PC-9 (cell line): ENCODE results near the gene NUP85. TPM values are rescaled to one million over a fixed set of nuclear protein-coding genes. Genes with fewer than 3 reads are reported as not detected.

ENCODE experiments used
- BruUV-seq: library from RNA; stranded (reverse); fragments of 400-500 nt; replicated peaks from 2 replicates; lab custom pipeline; 2021; lab: Mats Ljungman, UMichigan
- CTCF ChIA-PET: fragments of 300-600 bp; sonication (Branson Sonifier 250); formaldehyde crosslinking; loops from one replicate; lab custom pipeline; 2022; ENCODE audit warnings: antibody characterized with exemption; lab: Charles Lee
- POLR2A ChIA-PET: fragments of 300-600 bp; sonication (Branson Sonifier 250); formaldehyde crosslinking; loops from one replicate; lab custom pipeline; 2022; ENCODE audit warnings: antibody characterized with exemption; ENCODE audit not compliant: unreplicated experiment; lab: Charles Lee
- DNase-seq, 2 experiments: peaks; one replicate each; pipeline versions ENCODE4 v3.0.0 to v3.0.0-alpha.2; 2015 to 2022; ENCODE audit warnings: mixed read lengths in 1 of 2
- H2AFZ ChIP-seq: fragments of 200-600 bp; sonication (generic); 2 replicates; pipeline ENCODE4 v1.8.1; 2017; ENCODE audit warnings: antibody characterized with exemption
- H3F3A ChIP-seq: fragments of 200-600 bp; sonication (generic); 2 replicates; pipeline ENCODE4 v1.8.1; 2017; ENCODE audit warnings: antibody characterized with exemption, mild to moderate bottlenecking, low read depth; ENCODE audit not compliant: insufficient read depth
- H3K27ac ChIP-seq: fragments of 200-600 bp; sonication (generic); 2 replicates; pipeline ENCODE4 v1.6.1; 2016; ENCODE audit warnings: mixed run types
- H3K27me3 ChIP-seq: fragments of 200-600 bp; sonication (generic); 2 replicates; pipeline ENCODE4 v1.6.1; 2016; ENCODE audit warnings: low read depth, mixed run types; ENCODE audit not compliant: insufficient read depth
- H3K36me3 ChIP-seq: fragments of 200-600 bp; sonication (generic); 2 replicates; pipeline ENCODE4 v1.6.1; 2016; ENCODE audit warnings: low read depth, mixed run types
- H3K4me1 ChIP-seq: fragments of 200-600 bp; sonication (generic); replicated peaks from 2 replicates; pipeline ENCODE4 v1.6.1; 2016; ENCODE audit warnings: mixed run types; ENCODE audit not compliant: insufficient read depth
- H3K4me2 ChIP-seq: fragments of 200-600 bp; sonication (generic); 2 replicates; pipeline ENCODE4 v1.6.1; 2017; ENCODE audit warnings: mixed run types
- H3K4me3 ChIP-seq: fragments of 200-600 bp; sonication (generic); 2 replicates; pipeline ENCODE4 v1.6.1; 2016; ENCODE audit warnings: mixed run types
- H3K79me2 ChIP-seq: fragments of 200-600 bp; sonication (generic); 2 replicates; pipeline ENCODE4 v1.6.1; 2017; ENCODE audit warnings: low read depth, mixed run types
- H3K9me2 ChIP-seq: fragments of 200-600 bp; sonication (generic); 2 replicates; pipeline ENCODE4 v1.8.1; 2017; ENCODE audit warnings: mild to moderate bottlenecking; ENCODE audit not compliant: insufficient read depth
- H3K9me3 ChIP-seq: fragments of 200-600 bp; sonication (generic); 2 replicates; pipeline ENCODE4 v1.8.1; 2016; ENCODE audit warnings: low read depth; ENCODE audit not compliant: insufficient read depth
- H4K20me1 ChIP-seq: fragments of 200-600 bp; sonication (generic); 2 replicates; pipeline ENCODE4 v1.8.1; 2017; ENCODE audit not compliant: insufficient read depth
- CTCF ChIP-seq: fragments of 200-600 bp; sonication (generic); conservative IDR thresholded peaks from 2 replicates; pipeline ENCODE4 v1.6.1; 2017; ENCODE audit warnings: mixed run types, antibody characterized with exemption, mild to moderate bottlenecking, moderate library complexity
- EZH2 ChIP-seq: fragments of 200-600 bp; sonication (generic); IDR thresholded peaks from 2 replicates; pipeline ENCODE4 v1.8.0; 2017; ENCODE audit warnings: antibody characterized with exemption, low read depth
- intact Hi-C: fragments of 100-400 bp; cut with micrococcal nuclease; formaldehyde crosslinking; loops from one replicate; pipeline ENCODE4 v1.10.0; 2022; ENCODE audit not compliant: unreplicated experiment
- total RNA-seq: library from RNA; stranded (reverse); gene quantifications from 2 replicates; pipeline ENCODE4 v1.2.3, GENCODE V29; 2021

NUP85 gene
- total RNA-seq, 1 experiment from 2014 or later, result 73.1 TPM

- POLR2A ChIA-PET, result interaction anchor here (0.7 kb wide), 2 partner anchors 25 to 66 kb away, joined by 6 to 8 read pairs; no protein-coding TSS in a partner anchor
- Histone ChIP-seq H3K79me2 (peaks cover 59% of the 10 kb centered on the region), H3K27me3 (no peaks in the 10 kb centered on the region), H3K27ac (peak overlapping the region; percentile 87), H3F3A (peaks cover 35% of the 10 kb centered on the region), H3K4me1 (peaks cover 16% of the 10 kb centered on the region), H3K36me3 (peaks cover 12% of the 10 kb centered on the region), H3K4me3 (peak overlapping the region; percentile 84), H3K9me3 (no peaks in the 10 kb centered on the region), H2AFZ (peak overlapping the region; percentile 9; the same call in 1 of the 2 replicates), H3K9me2 (no peaks in the 10 kb centered on the region), H4K20me1 (peaks cover 32% of the 10 kb centered on the region), H3K4me2 (peak overlapping the region; percentile 87)
- BruUV-seq, result TSS peak; percentile 42
- CTCF ChIA-PET, result interaction anchor here (0.7 kb wide), 2 partner anchors 20 to 602 kb away, joined by 5 read pairs; no protein-coding TSS in a partner anchor
- DNase-seq, result peak in 1 of 2 experiments; percentile 11
- intact Hi-C loops, result no loop called here
- TF ChIP-seq EZH2 (no peak), CTCF (no peak)
Measured at GRCh38 chr17:75181608-75182318, 23.7 kb upstream of the NUP85 start.

DNA sequence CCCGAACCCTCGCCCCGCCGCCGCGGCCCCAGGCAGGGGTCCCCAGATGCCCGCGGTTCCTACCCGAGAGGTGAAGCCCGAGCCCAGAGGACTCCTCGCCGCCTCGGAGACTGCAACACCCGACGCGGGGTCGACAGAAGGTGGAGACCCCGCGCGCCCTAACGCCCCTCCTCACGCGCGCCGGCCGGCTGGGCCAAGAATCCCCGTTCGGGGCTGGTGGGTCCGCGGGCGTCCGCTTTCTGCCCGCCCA is 23.2 kb upstream of the NUP85 start:
- H3K9me2 ChIP-seq, result no peaks in the 10 kb centered on the region
- H3K27me3 ChIP-seq, result no peaks in the 10 kb centered on the region
- H3K27ac ChIP-seq, result peak overlapping the region; percentile 87
- H3K9me3 ChIP-seq, result no peaks in the 10 kb centered on the region
- H3K4me3 ChIP-seq, result peak overlapping the region; percentile 84
- CTCF ChIA-PET, result no interaction called here
- TF ChIP-seq CTCF, result 0 out of 2 replicates have a peak, but pooled peaks have one; percentile 20
- TF ChIP-seq EZH2, result no peak
- peaks cover 54% of the 10 kb centered on the region for H3K79me2 ChIP-seq
- H3K36me3 ChIP-seq, result peaks cover 11% of the 10 kb centered on the region
- H2AFZ ChIP-seq, result peak overlapping the region; percentile 9; the same call in 1 of the 2 replicates
- H3K4me1 ChIP-seq, result peaks cover 16% of the 10 kb centered on the region
- intact Hi-C loops, result no loop called here
- no TSS peak for BruUV-seq
- DNase-seq, result no peak
- H4K20me1 ChIP-seq, result peaks cover 31% of the 10 kb centered on the region
- POLR2A ChIA-PET, result no interaction called here
- H3F3A ChIP-seq, result peaks cover 34% of the 10 kb centered on the region
- H3K4me2 ChIP-seq, result peak overlapping the region; percentile 87

DNA sequence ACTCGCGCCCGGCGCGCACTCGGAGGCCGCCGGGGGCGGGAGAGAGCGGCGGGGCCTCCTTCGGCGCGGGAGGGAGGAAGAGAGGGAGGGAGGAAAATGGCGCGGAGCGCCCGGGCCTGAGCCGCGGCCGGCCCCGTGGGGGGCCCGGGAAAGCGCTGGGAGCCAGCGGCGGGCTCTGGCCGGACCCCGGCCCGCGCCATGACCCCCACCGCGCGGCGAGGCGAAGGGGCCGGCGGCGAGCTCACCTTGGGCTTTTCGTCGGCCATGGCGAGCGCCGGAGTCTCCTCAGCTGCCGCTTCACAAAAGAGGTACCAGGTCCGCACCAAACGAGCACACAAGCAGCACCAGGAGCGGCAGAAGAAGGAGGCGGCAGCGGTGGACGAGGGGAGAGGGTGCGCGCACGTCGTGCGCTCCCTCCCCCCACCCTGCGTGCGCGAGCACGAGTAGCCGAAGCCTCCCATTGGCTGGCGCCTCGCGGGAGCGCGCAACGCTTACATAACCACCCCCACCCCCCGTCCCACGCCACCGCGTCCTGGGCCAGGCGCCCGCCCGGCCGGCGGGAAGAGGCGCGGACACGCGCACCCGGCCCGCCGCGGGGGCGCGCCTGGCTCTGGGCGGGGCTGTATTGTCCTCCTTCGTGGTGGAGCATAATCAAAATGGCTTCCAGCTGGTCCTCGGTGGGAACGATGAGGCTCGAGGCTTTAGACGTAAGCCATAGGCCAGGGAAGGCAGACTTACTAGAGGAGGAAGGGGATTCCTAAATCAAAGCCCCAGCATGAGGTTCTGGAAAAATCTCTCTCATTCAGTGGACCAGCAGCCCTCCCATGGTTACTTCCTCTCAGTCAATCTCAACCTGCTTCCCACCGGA is 22.7 kb upstream of the NUP85 start, which contains the start of gene SUMO2:
SUMO2 (minus strand) TSS at position 391 of the 868 bp plus-strand sequence; CDS start at position 266, 125 bp downstream.
- peak within 1 kb of the TSS; percentile 84 for H3K4me3 ChIP-seq
- no peaks in the 10 kb centered on the region for H3K9me2 ChIP-seq
- peaks cover 11% of the 10 kb centered on the region for H3K36me3 ChIP-seq
- H3K4me1 ChIP-seq, result peaks cover 16% of the 10 kb centered on the region
- peak within 1 kb of the TSS; percentile 87 for H3K27ac ChIP-seq
- ChIA-PET POLR2A (interaction anchor here (0.6 kb wide), 1 partner anchor 16 kb away, joined by 4 read pairs; no protein-coding TSS in a partner anchor), CTCF (no interaction called here)
- TF ChIP-seq CTCF (no peak), EZH2 (no peak)
- peak within 1 kb of the TSS; percentile 90 for H2AFZ ChIP-seq
- peaks cover 48% of the 10 kb centered on the region for H3K79me2 ChIP-seq
- peaks cover 38% of the 10 kb centered on the region for H3F3A ChIP-seq
- no TSS peak for BruUV-seq
- peaks cover 31% of the 10 kb centered on the region for H4K20me1 ChIP-seq
- H3K9me3 ChIP-seq, result no peaks in the 10 kb centered on the region
- DNase-seq, result peak; percentile 73 to 92
- H3K27me3 ChIP-seq, result no peaks in the 10 kb centered on the region
- intact Hi-C loops, result no loop called here
- H3K4me2 ChIP-seq, result peak within 1 kb of the TSS; percentile 87
